ENCODE results near the gene ELMO2.

The ELMO2 gene

DNA sequence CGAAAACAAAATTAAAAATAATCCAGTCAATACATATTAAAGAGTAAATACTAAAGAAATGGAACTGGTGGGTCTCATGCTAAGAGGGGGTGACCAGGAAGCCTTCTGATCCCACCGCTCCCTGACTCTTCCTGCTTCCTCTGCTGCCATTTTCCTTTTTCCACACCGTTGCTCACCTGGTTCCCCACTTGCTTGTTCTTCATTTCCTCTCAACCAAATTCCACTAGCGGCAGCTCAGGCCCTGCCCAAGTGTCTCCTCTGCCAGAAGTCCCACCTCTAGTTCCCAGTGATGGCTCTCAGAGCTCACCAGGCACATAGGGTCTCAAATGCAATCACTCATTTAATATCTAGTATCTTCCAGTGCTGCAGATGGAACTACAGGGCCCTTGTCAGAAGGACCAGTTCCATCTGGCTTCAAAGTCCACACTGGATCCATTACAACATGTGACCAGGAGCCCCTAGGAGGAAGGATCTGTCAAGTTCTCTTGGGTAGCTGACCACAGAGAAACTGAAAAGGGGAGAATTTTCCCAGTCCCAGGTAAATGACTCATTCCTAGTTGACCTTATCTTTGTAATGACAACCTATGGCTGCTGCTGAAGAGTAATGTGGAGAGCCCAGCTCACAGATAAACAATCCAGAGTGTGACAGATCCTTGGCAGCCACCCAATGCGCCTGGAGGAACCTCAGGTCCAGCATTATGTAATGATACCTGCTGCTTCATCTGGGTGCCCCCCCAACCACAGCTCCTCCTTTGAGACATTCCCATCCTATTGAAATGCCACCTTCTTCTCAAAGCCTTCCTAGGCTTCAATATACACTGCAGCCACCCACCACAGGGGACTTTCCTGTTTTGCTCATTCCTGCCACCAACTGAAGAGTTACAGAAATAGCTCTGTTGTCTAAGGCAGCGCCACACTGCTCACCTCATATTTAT lies 38.2 kb downstream of the ELMO2 start:
- DNase-seq (ENCODE audit: low read depth) = no peak

DNA sequence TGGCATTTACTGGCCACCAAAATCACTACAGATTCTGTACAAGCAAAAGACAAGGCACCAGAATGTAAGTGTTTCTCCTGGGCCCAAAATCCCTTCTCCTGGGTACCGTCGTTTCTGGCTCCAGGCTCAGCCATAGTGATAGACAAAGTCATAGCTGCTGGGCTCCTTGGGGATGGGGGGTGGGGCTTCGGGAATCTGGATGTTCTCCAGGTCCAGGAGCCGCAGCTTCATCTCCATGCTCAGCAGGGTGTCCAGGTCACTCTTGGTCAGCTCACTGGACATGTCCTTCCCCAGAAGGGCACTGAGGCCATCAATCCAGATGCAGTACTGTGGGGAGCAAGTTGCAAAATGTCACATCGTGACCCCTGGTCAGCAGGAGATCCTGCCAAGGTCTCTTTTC lies 39.2 kb downstream of the ELMO2 start:
- no peak for DNase-seq (ENCODE audit: low read depth)

DNA sequence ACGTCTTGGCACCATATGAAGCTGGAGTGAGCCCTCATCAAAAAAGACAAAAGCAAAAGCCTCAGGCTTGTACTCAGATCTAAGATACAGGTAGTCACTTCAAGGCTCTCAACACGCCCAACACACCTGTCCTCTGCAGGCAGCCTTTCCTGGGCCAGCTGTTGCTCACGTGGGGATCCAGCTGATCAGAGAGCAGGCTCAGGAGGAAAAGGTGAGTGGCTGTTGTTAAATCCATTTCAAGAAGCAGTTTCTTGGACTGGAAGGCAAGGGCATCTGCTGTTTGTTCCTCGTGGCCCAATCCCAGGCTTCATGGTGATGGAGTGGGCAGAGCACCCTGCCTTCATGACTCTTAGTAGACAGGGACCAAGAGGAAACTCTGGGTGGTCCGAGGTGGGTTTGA lies 39.6 kb downstream of the ELMO2 start:
- DNase-seq (ENCODE audit: low read depth) = no peak

DNA sequence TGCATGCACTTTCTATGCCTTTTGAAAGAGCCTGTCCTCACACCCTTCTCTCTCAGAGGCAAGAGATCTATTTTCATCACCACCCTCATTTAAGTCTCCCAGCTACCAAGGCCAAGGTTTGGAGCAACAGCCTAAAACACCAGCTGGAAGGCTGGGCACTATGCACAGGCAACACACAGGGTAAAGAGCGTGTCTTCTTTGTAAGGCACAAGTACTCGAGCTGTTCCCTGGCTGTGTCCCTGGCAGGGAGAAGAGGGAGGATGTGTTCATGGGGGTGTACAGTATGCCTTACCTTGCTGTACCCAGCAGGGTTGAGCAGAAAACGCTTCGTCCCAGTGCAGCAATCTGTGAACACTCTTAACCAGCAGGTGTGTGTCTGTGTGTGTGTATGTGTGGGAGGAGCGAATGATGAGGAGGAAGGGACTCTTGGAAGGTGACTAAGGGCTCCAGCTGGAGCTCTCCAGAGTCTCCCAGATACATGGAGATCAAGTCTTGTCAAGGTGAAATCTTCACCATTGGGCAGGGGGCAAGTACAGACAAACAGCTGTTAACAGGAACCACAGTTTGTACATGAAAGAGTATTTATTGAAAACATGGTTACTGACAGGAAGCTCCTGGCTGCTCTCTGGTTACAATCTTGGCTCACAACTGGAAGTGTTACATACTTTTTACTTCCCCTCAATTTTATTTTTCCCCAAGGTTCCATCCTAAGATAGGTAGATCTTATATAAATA lies 40.8 kb downstream of the ELMO2 start:
- no peak for DNase-seq (ENCODE audit: low read depth)

DNA sequence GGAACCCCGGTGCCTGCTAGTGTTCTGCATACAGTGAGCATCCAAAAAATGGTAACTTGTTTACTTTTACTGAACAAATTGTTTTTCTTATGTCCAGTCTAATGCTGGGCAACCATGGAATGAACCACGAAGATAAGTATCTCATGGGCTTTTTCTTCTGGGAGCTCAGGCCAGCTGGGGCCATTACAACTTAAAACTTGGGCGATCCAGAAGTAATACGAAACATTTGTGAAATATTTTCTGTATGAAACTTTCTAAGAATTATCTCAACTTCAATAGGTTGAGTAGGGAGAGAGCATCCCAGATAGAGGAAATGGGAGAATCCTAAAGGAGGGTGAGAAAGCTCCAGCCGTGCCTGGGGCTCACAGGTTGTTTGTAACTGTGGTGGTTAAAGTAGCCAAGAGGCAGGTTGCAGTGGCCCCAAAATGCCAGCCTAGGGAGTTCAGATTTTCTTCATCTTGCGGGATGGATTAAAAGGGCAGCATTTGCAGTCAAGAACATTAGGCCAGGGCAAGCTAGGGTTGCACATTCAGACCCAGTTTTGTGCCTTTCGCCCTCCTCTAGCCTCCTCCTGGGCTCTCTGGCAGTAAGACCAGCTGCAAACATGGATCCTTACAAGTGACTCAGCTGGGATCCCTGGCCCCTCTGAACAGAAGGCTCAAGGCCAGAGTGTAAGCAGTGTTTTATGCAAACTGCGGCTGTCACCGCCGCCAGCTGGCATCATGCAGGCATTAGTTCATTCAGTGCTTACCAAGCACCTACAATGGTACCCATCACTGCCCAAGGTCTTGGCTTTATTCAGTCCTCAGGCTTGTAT lies 41.5 kb downstream of the ELMO2 start:
- DNase-seq (ENCODE audit: low read depth) = no peak

DNA sequence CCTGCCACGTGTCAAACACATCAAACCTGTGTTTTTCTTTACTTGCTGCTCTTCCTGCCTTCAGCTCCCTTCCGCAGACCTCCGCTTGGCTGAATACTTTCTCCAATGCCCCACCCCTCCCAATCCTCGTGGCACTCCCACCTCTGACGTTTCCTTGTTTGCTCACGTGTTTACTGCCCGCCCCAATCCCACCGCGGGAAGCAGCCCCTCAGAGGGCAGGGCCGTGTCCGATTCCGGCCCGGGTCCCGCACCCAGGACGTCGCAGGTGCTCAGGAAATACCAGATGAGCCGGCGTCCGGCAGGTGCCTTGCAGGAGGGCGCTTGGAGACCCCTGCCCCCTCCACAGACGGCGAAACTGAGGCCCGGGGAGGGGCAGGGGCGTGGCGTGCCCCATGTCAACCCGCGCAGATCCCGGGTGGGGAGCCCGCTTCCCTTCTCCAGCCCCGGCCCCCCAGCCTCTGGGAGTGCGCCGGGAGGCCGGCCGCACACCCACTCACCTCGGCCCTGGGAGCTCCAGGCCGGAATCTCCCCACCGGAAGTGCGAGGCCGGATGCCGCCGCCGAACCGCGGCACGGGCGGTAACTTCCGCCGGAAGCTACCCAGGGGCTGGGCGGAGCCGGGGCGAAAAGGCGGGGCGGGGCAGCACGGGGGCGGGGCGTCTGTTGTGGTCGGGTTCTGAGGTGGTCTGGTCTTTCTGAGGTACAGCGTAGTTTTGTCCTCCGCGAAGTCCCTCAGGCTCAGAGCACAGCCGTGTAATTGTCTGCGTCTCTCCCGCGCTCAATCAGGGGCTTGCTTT lies 42.3 kb downstream of the ELMO2 start:
- DNase-seq (ENCODE audit: low read depth) = peak; percentile 82

DNA sequence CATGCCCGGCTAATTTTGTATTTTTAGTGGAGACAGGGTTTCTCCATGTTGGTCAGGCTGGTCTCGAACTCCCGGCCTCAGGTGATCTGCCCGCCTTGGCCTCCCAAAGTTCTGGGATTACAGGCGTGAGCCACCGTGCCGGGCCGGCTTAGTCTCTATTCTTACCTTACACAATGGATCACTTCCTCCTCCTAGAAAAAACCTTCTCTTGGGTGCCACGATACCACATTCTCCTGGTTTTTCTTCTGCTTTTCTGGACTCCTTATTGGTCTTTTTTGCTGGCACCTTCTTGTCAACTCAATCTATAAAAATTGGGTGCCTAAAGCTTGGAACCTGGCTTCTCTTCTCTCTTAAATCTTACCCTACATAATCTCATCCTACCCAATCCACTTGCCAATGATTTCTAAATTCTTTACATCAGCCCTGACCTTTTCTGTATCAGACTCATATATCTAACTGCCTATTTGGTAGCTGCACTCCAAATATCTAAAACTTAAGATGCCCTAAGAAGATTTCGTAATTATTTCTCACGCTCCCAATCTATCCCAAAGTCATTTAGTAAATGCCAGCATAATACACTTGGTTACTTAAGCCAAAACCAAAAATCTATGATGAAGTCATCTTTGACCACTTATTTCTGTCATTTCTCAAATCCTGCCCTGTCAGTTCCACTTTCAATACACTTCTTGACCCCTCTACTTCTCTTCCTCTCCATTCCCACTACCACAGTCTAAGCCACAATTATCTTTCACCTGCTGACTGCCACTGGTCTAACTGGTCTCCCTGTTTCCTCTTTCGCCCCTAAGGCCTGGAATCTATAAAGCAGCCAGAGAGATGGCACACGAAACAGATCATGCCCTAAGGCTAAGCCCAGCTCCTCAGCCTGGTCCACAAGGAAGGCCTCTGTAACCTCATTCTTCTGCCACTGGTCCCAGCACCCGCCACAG lies 43.2 kb downstream of the ELMO2 start:
- DNase-seq (ENCODE audit: low read depth) = no peak

DNA sequence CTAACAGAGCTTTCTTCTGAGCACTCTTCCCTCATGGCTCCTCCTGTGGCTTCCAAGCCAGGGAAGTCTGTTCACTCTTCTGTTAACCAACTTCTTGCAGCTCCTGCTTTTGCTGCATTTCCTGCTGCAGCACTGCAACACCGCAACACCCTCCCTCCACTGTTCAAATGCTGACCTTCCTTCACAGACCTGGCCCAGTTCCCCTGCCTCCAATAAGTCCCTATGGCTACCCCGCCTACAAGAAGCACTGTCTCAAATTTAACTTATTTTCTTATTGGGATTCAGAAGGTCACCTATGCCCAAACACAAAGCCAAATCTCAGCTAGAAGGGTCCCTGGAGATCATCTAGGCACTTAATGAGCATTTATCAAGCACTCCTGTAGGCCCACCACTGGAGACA lies 44.6 kb downstream of the ELMO2 start:
- no peak for DNase-seq (ENCODE audit: low read depth)

DNA sequence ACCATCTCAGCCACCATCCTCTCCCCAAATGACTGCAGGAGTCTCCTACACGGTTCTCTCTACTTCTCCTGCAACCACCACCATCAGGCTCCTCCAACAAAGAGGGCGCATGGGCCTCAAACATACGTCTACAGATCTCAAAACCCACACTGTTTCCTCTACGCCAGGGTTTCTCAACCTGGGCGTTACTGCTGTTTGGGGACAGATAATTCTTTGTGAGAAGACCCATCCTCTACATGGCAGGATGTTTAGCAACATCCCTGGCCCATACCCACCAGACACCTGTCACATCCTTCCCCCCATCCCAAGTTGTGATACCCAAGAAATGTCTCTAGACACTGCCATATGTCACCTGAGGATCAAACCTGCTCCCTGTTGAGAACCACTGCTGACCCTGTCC lies 45.0 kb downstream of the ELMO2 start:
- no peak for DNase-seq (ENCODE audit: low read depth)

DNA sequence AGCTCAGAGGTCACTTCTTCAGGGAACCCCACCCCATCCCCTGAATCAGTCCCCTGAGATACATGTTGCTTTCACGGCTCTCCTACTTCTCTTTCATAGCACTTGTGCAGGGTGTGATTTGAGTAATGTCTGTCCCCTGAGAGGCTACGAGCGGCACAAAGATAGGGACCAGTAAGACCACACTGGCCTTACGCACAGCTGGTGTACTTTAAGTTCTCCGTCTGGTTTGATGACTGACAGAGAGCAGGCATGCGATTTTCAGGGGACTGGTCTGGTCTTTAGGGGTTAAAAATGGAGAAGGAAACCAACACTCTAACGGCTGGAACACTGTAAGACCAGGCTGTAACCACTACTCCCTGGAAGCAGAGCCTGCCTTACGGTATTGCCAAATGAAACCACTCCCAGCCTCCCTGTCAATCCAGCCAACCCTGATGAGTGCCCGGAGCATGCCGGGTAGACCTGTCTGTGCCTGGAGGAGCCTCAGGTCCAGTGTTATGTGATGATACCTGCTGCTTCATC lies 47.1 kb downstream of the ELMO2 start:
- no peak for DNase-seq (ENCODE audit: low read depth)

DNA sequence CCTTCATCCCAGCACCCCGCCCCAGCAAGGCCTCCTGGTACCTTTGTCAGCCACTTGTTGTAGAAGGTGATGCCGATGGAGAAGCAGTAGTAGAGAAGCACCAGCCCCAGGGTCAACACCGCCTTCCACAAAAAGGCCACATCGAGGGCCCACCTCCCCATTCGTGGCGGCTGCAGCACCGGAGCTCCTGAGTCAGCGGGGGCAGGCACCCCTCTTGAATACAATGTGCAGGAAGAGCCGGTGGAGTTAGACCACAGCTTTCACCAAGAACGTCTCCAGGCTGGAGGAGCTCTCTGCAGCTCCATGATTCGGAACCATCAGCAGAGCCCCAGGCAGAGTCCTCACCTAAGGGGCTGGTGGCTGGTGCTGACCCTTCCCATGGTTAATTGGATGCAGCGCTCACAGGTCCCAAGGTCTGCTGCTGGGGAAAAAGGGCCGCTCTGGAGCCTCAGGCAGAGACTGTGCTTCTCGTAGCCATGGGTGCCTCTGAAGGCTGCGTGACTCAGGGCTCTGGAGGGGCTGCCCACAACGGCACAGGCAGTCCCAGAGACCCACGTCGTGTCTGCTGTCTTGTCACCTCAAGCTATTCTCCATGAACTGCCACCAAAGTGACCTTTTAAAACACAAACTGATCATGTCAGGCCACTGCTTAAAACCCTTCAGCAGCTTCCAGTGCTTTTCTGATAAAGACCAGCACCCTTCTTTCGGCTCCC lies 47.9 kb downstream of the ELMO2 start:
- no peak for DNase-seq (ENCODE audit: low read depth)

DNA sequence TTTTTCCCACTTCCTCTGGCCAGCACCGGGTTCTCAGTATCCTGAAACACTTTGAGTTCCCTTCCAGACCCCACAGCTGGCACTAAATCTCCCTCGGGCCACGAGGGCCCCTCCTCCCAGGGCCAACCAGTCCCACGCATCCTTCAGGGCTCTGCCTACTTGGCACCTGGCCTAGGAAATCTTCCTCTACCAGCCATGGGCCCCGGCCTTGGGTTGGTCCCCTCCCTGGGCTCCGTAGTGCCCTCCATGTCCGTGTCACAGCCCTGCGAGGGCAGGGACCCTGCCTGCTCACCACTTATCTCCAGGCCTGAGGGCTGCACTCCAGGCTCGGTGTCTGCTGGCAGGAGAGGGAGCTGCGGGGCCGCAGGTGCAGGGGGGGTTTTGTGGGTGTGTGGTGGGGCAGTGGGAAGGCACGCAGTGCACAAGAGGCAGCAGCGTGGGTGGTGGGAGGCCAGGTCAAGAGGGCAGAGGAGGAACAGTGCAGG lies 49.3 kb downstream of the ELMO2 start:
- no peak for DNase-seq (ENCODE audit: low read depth)

DNA sequence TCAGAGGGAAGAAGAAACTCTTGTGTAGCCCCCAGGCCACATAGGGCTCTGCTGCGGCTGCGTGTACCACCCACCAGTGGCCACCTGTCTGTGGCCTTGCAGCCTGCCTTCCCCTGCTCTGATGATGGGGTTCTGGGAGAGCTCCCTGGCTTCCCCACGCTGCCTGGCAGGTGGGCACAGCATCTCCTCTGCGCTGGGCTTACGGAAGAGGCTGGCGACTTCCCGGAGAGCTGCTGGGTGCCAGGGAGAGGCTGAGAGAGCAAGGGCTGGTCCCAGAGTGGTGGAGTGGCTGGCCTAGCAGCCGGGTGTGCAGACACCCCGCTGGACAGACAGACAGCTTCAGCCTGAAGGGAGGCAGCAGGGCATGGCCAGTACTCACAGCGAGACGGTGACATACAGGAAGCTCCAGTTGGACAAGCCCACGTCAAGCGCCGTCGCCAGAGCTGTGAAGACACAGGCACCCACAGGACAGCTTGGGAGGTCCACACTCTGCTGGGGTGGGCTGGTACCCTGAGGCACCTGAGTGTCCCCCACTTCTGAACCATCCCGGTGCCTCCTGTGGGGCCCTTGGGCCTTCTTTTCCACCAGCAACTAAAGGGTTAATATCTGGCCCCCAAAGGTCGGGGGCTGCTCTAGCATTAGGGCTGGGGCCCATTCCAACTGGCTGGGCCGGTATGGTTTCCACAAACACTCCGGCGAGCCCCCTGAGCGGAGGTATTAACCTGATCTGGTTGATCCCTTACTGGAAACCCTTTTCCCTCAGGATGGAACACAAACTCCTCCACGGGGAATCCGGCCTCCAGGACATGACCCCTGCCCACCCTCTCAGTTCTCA lies 50.0 kb downstream of the ELMO2 start:
- no peak for DNase-seq (ENCODE audit: low read depth)

DNA sequence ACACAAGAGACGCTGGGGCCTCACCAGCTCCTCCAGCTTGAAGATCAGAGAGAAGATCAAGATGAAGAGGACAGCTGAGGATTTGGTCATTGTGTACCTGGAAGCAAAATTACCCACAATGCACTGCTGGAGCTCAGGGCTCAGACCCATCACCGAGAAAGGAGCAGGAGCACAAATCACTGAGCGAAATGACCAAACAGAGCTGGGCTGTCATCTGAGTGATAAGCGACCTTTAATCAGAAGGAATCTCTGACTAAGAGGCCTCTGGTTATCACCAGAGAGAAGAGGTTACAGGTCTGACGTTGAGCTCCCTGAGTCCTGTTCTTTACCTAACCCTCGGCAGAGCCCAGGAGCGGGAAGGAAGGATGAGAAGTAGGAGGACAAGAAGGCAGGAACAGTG lies 50.6 kb downstream of the ELMO2 start:
- DNase-seq (ENCODE audit: low read depth) = no peak

DNA sequence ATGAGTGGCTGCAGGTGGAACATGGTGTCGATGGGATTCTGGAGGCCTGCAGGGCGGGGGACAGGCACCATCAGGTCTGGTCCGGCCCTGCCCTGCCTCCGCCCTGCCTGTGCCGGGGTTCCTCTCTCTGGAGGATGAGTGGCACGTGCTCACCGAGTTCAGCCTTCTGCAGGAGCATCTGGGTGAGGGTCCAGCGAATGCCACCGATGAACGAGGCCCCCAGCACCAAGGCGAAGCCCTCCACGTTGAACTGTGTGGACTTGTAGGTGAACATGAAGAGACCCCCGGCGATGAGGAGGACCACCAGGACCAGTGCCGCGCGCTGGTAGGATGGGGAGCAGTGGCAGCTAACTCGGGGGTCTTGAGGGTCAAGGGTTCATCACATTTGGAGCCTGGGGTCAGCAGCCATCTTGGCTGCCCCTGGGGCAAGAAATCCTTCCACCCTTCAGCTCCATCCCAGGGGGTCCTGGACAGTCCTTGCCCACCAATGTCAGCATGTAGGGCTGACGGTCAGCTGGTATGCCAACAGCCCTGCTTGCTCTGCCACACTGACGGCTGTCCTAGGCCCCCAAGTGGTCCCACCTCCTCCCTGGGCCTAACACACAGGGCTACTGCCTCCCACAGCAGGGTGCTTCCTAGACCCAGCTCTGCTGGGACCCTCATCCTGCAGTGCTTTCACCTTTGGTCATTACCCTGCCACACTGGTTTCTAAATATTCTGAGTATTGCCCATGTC lies 51.3 kb downstream of the ELMO2 start:
- no peak for DNase-seq (ENCODE audit: low read depth)

DNA sequence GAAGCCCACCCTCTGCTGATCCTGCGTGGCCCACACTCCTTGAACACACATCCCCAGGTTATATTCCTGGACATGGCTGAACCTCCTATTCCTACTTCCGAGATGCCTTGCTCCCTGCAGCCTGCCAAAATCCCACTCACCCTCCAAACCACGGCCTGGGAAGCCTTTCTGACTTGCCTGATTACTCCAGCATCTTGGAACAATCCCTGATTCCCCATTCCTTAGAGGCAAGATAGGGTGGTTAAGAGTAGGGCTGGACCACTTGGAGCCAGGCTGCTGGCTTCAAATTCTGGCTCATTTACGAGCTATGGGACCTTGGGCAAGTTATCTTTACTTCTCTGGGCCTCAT lies 52.2 kb downstream of the ELMO2 start:
- no peak for DNase-seq (ENCODE audit: low read depth)

DNA sequence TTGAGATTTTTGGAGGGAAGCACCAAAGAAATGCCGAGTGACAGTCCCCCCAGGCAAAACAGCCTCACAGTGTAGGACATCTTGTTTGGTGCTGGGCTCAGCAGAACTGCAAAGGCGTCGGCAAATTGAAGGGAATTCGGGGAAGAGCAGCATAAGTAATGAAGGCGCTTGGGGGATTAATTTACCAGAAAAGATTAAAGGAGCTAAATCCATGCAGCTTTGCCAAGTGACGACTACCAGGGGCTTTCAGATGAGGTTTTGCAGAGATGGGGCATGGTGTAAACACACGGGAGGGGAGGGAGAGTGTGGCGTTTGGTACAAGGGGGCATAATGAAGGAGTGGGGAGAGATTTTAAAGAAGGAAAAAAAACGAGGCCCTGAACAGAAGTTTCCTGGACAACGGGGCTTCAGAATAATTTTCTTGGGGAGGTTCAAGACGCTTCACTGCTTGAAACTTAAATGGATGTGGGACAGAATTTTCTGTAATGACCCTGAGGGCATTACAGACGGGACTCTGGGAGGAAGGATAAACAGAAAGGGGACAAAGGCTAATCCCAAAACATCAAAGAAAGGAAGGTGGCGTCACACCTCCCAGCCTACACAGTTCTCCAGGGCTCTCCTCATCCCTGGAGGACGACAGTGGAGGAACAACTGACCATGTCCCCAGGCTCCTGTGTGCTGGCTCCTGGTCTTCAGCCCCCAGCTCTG lies 52.8 kb downstream of the ELMO2 start:
- no peak for DNase-seq (ENCODE audit: low read depth)
